ENCODE results near the gene CARD11.

- TF ChIP-seq CTCF (IDR thresholded peaks at IDR 0.05; ENCODE audit: poor library complexity, severe bottlenecking) = no peak
- no peak for TF ChIP-seq EP300 (conservative IDR thresholded peaks at IDR 0.05; ENCODE audit: poor library complexity, severe bottlenecking)
- TF ChIP-seq SMC3 (conservative IDR thresholded peaks at IDR 0.05; ENCODE audit: poor library complexity) = no peak
- TF ChIP-seq TAF1 (IDR thresholded peaks at IDR 0.05; ENCODE audit: low read depth) = no peak
- TF ChIP-seq POLR2AphosphoS5 (IDR thresholded peaks at IDR 0.05) = no peak
- TF ChIP-seq REST (IDR thresholded peaks at IDR 0.05; ENCODE audit: borderline replicate concordance) = no peak
Observed at GRCh38 chr7:3011211-3011852, 32.3 kb downstream of the CARD11 start.
